IPS DF 6.9 (cell line): Measurements from ENCODE around the gene PDE10A.
"Not testable (repeated sequence)": the region's sequence is repeated elsewhere in the genome, so short reads cannot be mapped to it uniquely, and the experiment has no call there.

Experiments
- DNase-seq: peaks from one replicate; pipeline ENCODE4 v3.0.0-alpha.2; 2013; ENCODE audit warnings: low read depth, low spot score
- H3K27ac ChIP-seq: one replicate; pipeline ENCODE4 v1.5.1; 2013; ENCODE audit warnings: low read length, control low read depth
- H3K27me3 ChIP-seq: 2 replicates; pipeline ENCODE4 v1.6.1; 2013; ENCODE audit warnings: mild to moderate bottlenecking, low read length; ENCODE audit not compliant: control insufficient read depth, insufficient read depth
- H3K36me3 ChIP-seq: 2 replicates; pipeline ENCODE4 v1.6.1; 2013; ENCODE audit warnings: low read length; ENCODE audit not compliant: control insufficient read depth, insufficient read depth
- H3K4me1 ChIP-seq: 2 replicates; pipeline ENCODE4 v1.6.1; 2013; ENCODE audit warnings: low read length; ENCODE audit not compliant: control insufficient read depth, insufficient read depth
- H3K4me3 ChIP-seq: 2 replicates; pipeline ENCODE4 v1.5.1; 2013; ENCODE audit warnings: mild to moderate bottlenecking, low read length
- H3K9me3 ChIP-seq: 2 replicates; pipeline ENCODE4 v1.6.1; 2013; ENCODE audit warnings: low read length, inconsistent platforms; ENCODE audit not compliant: control insufficient read depth, insufficient read depth
- WGBS: extraction: QIAGEN DNeasy Blood & Tissue Kit; methylation state at CpG from one replicate; pipeline ENCODE4 v1.1.7; 2013; ENCODE audit warnings: mixed read lengths, missing lambda C conversion rate; ENCODE audit not compliant: insufficient read length, insufficient coverage; 5-methylcytosine and 5-hydroxymethylcytosine counted together

Gene PDE10A

DNA sequence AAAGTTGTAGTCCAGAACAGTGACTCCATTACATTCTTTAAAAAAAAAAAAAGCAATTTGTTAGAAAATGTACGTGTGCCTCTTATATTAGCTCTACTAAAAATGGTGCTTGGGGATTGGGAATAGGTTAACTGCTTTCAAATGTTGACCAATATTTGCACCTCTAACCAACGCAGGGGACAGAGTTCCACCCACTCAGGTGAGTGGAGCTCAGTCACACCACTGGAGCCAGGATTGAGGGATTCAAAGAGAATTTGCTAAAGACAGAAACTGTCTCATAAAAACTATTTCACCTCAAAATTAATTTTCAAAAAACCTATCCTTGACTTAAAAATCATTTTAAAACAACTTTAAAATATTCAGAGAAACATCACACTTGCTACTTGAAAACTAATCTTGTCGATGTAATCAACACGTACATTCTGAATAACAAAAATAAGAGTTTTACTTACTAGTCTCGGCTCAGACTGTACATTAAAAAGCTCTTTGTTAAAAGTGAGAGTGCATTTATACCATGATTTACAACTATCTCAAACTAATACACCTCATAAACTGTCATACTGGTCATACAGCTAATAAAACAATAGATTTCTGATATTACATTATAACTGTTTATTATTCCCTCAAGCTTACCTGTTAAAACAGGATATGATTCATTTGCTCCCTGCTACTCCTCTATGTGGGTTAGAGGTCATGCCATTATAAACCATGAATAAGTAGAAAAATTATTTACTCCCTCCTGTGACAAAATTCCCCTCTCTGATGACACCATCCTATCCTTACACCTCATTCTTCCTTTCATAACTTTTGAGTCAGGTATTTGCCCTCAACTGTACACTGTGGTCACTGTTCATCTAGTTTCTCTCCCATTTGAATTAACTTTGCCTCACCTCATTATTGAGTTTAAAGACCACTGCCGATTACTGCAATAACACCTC is 88.6 kb downstream of the PDE10A start:
- Histone ChIP-seq H3K27me3 (no peaks in the 10 kb centered on the region), H3K4me3 (no peak overlapping the region), H3K36me3 (no peaks in the 10 kb centered on the region), H3K27ac (no peak overlapping the region), H3K9me3 (no peaks in the 10 kb centered on the region), H3K4me1 (0 out of 2 replicates have a peak, but pooled peaks cover 1% of the 10 kb centered on the region)
- WGBS = 100% methylated on average over 2 of the region's 6 CpGs
- DNase-seq = no peak

DNA sequence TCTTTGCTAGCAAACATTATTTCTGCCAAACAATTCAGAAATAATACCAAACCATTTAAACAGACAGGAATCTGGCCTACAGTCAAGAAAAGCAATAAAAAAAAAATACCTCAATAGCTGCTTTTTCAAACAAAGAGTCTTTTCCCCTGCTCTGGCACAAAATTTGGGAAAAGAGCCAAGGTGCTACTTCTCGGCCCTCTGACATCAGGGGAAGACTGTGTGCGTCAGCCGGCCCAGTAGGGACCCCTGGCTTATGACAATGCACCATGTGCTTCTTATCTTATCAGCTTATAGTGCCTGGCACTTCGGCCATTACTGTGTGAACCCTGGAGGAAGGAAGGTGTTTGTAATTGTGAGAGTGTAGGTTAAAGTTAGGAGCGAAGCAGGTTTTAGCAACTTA is 89.4 kb downstream of the PDE10A start:
- 0 out of 2 replicates have a peak, but pooled peaks cover 1% of the 10 kb centered on the region for H3K4me1 ChIP-seq
- H3K4me3 ChIP-seq = no peak overlapping the region
- H3K36me3 ChIP-seq = no peaks in the 10 kb centered on the region
- no peak for DNase-seq
- no CpG with 5 or more reads among the region's 5 CpGs for WGBS
- H3K9me3 ChIP-seq = no peaks in the 10 kb centered on the region
- H3K27ac ChIP-seq = no peak overlapping the region
- H3K27me3 ChIP-seq = no peaks in the 10 kb centered on the region

DNA sequence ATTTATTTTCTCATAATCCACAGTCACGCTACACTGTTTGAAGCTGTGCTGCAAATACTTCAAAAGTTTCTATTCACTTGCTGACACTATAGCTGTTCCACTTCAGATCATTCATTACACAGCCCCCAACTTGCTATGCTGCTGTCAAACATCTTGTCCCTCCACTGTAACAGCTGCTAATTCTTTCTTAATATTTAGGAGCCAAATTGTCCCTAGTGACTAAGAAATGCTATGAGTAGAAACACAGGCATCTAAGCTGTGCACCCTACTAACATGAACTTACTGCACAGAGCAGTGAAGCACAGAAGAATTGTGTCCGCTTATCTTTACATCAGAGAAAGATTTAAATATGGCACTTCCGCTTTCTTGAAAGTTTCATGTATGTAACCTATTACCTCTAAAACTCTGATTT is 91.3 kb downstream of the PDE10A start:
- Histone ChIP-seq H3K36me3 (no peaks in the 10 kb centered on the region), H3K4me1 (0 out of 2 replicates have a peak, but pooled peaks cover 1% of the 10 kb centered on the region), H3K27me3 (no peaks in the 10 kb centered on the region), H3K27ac (no peak overlapping the region), H3K9me3 (no peaks in the 10 kb centered on the region), H3K4me3 (no peak overlapping the region)
- WGBS = no CpG with 5 or more reads among the region's 3 CpGs
- no peak for DNase-seq

DNA sequence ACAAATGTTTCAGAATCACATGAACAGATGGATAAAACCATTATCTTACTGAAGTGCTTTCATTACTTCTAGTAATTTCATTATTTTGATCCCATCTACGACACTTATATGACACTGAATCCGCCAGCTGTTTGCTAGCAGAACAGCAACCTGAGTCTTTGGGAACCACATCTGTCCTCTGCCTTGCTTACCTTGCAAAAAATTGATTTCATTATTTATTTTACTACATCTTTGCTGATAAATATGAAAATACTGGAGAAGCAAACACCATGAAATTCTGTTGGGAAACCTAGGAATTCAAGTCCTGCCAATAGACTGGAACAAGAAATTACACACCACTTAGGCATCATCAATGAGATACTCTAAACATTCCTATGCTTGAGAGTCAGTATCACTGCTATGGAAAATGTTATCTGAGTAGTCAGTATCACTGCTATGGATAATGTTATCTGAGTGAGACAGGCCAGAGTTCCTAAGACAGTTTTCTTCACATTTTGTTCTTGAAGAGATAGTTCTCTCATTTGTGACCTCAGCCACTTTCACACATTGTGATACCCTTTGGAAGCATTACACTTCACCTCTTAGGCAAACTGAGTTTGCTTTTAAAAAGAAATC is 91.9 kb downstream of the PDE10A start:
- H3K4me1 ChIP-seq = 0 out of 2 replicates have a peak, but pooled peaks cover 1% of the 10 kb centered on the region
- no peak for DNase-seq
- no peaks in the 10 kb centered on the region for H3K36me3 ChIP-seq
- H3K27me3 ChIP-seq = no peaks in the 10 kb centered on the region
- H3K4me3 ChIP-seq = no peak overlapping the region
- no CpG with 5 or more reads among the region's 2 CpGs for WGBS
- H3K9me3 ChIP-seq = no peaks in the 10 kb centered on the region
- no peak overlapping the region for H3K27ac ChIP-seq

DNA sequence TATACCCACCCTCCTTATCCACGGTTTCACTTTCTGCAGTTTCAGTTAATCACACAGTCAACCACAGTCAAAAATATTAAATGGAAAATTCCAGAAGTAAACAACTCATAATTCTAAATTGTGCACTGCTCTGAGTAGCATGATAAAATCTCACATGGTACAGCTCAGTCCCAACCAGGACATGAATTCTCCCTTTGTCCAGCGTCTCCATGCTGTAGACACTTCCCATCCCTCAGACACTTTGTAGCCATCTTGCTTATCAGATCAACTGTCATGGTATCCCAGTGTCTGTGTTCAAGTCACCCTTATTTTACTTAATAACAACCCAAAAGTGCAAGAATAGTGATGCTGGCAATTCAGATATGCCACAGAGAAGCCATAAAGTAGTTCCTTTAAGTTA is 94.7 kb downstream of the PDE10A start:
- Histone ChIP-seq H3K27me3 (no peaks in the 10 kb centered on the region), H3K36me3 (no peaks in the 10 kb centered on the region), H3K9me3 (no peaks in the 10 kb centered on the region), H3K4me3 (no peak overlapping the region), H3K27ac (no peak overlapping the region), H3K4me1 (no peaks in the 10 kb centered on the region)
- DNase-seq = no peak
- no CpG with 5 or more reads among the region's 2 CpGs for WGBS

DNA sequence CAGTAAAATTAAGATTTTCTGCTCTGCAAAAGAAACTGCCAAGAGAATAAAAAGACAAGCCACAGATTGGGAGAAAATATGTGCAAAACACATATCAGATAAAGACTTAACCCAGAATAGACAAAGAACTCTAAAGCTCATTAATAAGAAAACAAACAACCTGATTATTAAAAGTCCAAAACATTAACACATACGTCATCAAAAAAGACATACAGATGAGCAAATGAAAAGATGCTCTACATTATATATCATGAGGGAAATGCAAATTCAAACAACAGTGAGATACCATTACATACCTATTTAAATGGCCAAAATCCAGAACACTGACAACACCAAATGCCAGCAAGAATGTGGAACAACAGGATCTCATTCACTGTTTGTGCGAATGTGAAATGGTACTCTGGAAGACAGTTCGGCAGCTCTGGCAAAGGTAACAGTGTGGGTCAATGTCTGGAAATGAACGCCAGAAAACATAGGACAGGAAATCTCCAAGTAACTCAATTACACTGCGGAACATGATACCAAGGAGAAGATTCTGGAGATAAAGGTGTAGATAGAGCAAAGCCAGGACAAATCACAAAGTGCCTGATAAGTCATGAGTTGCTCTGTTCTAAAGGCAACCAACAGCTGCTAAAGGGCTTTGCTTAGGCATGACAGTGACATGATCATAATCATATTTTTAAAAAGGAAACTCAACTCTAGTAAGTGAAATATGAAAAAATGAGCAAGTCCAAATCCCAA is 96.8 kb downstream of the PDE10A start:
- DNase-seq = no peak
- Histone ChIP-seq H3K9me3 (no peaks in the 10 kb centered on the region), H3K27ac (no peak overlapping the region), H3K27me3 (no peaks in the 10 kb centered on the region), H3K4me1 (no peaks in the 10 kb centered on the region), H3K4me3 (no peak overlapping the region), H3K36me3 (no peaks in the 10 kb centered on the region)
- WGBS = no CpG with 5 or more reads among the region's 5 CpGs

DNA sequence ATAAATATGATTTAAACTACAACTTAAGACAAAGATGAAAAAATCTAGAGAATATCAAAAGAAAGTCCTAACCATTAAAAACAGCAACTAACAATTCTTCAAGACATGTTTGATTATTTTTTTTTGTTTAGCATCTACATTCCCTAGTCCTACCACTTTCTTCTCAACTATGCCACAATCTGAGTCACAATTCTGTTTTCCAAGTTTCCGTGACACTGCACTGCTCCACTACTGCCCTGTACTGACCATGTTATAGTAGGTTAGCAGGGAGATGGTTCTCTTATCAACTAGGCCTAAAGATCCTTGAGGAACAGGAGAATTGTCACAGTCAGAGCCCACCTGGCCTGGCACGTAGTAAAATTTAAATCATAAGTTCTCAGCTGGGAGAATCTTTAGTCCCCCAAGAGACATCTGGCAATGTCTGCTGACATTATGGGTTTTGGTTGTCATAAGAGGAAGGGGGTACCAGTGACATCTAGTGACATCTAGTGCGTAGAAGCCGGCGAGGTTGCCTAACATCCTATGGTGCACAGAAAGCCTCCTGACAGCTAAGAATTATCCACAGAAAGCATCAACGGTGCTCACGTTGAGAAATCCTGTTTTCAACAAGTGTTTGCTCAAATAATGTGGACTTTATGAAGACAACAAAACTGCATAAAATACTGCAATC is 100.5 kb downstream of the PDE10A start:
- no peaks in the 10 kb centered on the region for H3K27me3 ChIP-seq
- no peaks in the 10 kb centered on the region for H3K4me1 ChIP-seq
- no CpG with 5 or more reads among the region's 7 CpGs for WGBS
- no peak overlapping the region for H3K4me3 ChIP-seq
- no peak for DNase-seq
- no peaks in the 10 kb centered on the region for H3K36me3 ChIP-seq
- H3K27ac ChIP-seq = no peak overlapping the region
- no peaks in the 10 kb centered on the region for H3K9me3 ChIP-seq

DNA sequence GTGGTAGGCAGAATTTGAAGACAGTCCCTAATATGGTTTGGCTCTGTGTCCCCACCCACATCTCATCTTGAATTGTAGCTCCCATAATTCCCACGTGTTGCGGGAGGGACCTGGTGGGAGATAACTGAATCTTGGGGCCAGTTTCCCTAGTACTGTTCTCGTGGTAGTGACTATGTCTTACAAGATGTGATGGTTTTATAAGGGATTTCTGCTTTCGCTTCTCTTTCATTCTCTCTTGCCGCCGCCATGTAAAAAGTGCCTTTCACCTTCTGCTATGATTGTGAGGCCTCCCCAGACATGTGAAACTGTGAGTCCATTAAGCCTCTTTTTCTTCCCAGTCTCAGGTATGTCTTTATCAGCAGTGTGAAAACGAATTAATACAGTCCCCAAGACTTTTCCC is 103.4 kb downstream of the PDE10A start:
- no CpG with 5 or more reads among the region's 7 CpGs for WGBS
- Histone ChIP-seq H3K27me3 (no peaks in the 10 kb centered on the region), H3K4me3 (no peak overlapping the region), H3K36me3 (no peaks in the 10 kb centered on the region), H3K9me3 (no peaks in the 10 kb centered on the region), H3K27ac (no peak overlapping the region), H3K4me1 (no peaks in the 10 kb centered on the region)
- no peak for DNase-seq

DNA sequence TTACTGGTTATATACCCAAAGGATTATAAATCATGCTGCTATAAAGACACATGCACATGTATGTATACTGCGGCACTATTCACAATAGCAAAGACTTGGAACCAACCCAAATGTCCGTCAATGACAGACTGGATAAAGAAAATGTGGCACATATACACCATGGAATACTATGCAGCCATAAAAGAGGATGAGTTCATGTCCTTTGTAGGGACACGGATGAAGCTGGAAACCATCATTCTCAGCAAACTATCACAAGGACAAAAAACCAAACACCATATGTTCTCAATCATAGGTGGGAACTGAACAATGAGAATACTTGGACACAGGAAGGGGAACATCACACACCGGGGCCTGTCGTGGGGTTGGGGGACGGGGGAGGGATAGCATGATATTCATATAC is 104.9 kb downstream of the PDE10A start:
- not testable (repeated sequence) for DNase-seq, H3K36me3 ChIP-seq, H3K4me1 ChIP-seq, H3K9me3 ChIP-seq, H3K4me3 ChIP-seq, H3K27me3 ChIP-seq, H3K27ac ChIP-seq
- WGBS = no CpG with 5 or more reads among the region's 6 CpGs

DNA sequence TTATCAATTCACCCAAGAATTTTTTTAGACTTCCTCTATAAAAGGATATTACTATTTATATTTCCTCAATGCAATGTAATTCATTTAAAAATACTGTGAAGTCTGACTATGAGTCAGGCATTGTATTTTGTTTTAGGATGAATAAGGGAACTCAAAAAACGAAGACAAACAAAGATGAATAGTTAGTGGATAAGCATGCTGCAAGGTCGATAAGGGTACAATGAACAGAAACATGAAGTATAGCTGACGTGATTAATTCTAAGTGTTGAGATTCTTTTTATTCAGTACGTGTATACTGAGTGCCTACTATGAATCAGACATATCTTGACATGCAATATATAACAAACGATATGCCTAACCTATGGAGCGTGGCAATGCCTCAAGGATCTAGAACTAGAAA is 105.4 kb downstream of the PDE10A start:
- H3K36me3 ChIP-seq = no peaks in the 10 kb centered on the region
- H3K27ac ChIP-seq = no peak overlapping the region
- no peaks in the 10 kb centered on the region; the same call in 1 of the 2 replicates for H3K4me1 ChIP-seq
- no peaks in the 10 kb centered on the region for H3K9me3 ChIP-seq
- no peaks in the 10 kb centered on the region for H3K27me3 ChIP-seq
- H3K4me3 ChIP-seq = no peak overlapping the region
- no CpG with 5 or more reads among the region's 6 CpGs for WGBS
- no peak for DNase-seq
